SK-N-SH (cell line): ENCODE data around the gene ZNF235.

Source experiments
- EP300 ChIP-seq, 2 experiments: IDR thresholded peaks; 2 replicates each; pipeline versions ENCODE4 v1.4.0 to v1.6.1; 2012; ENCODE audit warnings: borderline replicate concordance in 1 of 2, low read depth in 1 of 2, low read length in 1 of 2
- EZH2phosphoT487 ChIP-seq: fragments of 200-600 bp; sonication (generic); IDR thresholded peaks from 2 replicates; pipeline ENCODE4 v1.6.1; 2017; ENCODE audit warnings: low read depth, mixed run types, mild to moderate bottlenecking, antibody characterized with exemption, moderate library complexity, borderline replicate concordance
- FOXM1 ChIP-seq: IDR thresholded peaks from 2 replicates; pipeline ENCODE4 v1.4.0; 2012; ENCODE audit warnings: low read depth, mild to moderate bottlenecking
- GABPA ChIP-seq: IDR thresholded peaks from 2 replicates; pipeline ENCODE4 v1.4.0; 2012; ENCODE audit warnings: low read depth, mild to moderate bottlenecking
- POLR2AphosphoS5 ChIP-seq: IDR thresholded peaks from 2 replicates; pipeline ENCODE4 v1.6.1; 2012; ENCODE audit warnings: low read depth, low read length
- SIN3A ChIP-seq: IDR thresholded peaks from 2 replicates; pipeline ENCODE4 v1.6.1; 2012; ENCODE audit warnings: low read depth, mild to moderate bottlenecking, low read length, moderate library complexity, borderline replicate concordance
- TAF1 ChIP-seq: IDR thresholded peaks from 2 replicates; pipeline ENCODE4 v1.6.1; 2012; ENCODE audit warnings: low read depth, mild to moderate bottlenecking, low read length, moderate library complexity, borderline replicate concordance
- TEAD4 ChIP-seq: IDR thresholded peaks from 2 replicates; pipeline ENCODE4 v1.4.0; 2012; ENCODE audit warnings: mild to moderate bottlenecking, borderline replicate concordance; ENCODE audit not compliant: insufficient read depth
- TF ChIP-seq, protein P1 (sequence below): IDR thresholded peaks from 2 replicates; pipeline ENCODE4 v1.4.0; 2012; ENCODE audit warnings: low read depth, borderline replicate concordance
- TF ChIP-seq, protein P2 (sequence below): fragments of 200-600 bp; sonication (generic); IDR thresholded peaks from 2 replicates; pipeline ENCODE4 v1.6.1; 2017; ENCODE audit warnings: antibody characterized with exemption, mild to moderate bottlenecking, moderate library complexity
- TF ChIP-seq, protein P3 (sequence below): IDR thresholded peaks from 2 replicates; pipeline ENCODE4 v1.4.0; 2012; ENCODE audit warnings: low read depth
- TF ChIP-seq, protein P4 (sequence below): IDR thresholded peaks from 2 replicates; pipeline ENCODE4 v1.6.1; 2012; ENCODE audit warnings: mild to moderate bottlenecking, low read depth, low read length, moderate library complexity

DNA sequence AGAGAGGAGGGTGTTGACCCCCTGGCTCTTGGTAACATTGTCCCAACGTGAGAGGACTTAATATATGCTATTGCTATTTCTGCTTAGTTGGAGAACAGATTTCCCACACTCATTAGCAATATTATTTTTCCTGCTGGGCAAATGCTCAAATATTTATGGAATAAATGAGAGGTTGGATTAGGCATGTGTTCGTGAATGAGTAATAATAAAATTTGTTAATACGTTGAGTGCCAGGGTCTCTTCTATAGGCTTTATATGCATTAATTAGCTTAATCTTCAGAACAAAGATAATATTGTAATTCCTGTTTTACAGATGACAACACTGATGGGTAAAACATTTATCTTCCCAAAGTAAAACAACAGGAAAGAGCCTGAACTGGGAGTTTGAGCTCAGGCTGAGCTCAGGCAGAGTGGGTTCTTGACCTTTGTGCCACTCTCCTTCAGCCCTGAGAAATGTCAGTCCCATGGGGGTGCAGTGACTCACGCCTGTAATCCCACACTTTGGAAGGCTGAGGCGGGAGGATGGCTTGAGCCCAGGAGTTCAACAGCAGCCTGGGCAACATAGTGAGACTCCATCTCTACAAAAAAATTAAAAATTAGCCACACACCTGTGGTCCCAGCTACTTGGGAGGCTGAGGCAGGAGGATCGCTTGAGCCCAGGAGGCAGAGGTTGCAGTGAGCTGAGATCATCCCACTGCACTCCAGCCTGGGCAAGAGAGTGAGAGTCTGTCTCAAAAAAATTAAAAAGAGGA, 44.0 kb downstream of the ZNF235 start:
- TF ChIP-seq TAF1 (no peak), FOXM1 (no peak), TEAD4 (no peak), EP300 (IDR thresholded peaks at IDR 0.05; ENCODE audit: borderline replicate concordance in 1 of 2, low read depth in 1 of 2, low read length in 1 of 2) (no peak), POLR2AphosphoS5 (no peak), GABPA (no peak), EZH2phosphoT487 (no peak), SIN3A (no peak)
- TF ChIP-seq, protein P1, sequence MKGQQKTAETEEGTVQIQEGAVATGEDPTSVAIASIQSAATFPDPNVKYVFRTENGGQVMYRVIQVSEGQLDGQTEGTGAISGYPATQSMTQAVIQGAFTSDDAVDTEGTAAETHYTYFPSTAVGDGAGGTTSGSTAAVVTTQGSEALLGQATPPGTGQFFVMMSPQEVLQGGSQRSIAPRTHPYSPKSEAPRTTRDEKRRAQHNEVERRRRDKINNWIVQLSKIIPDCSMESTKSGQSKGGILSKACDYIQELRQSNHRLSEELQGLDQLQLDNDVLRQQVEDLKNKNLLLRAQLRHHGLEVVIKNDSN: no peak
- TF ChIP-seq, protein P2, sequence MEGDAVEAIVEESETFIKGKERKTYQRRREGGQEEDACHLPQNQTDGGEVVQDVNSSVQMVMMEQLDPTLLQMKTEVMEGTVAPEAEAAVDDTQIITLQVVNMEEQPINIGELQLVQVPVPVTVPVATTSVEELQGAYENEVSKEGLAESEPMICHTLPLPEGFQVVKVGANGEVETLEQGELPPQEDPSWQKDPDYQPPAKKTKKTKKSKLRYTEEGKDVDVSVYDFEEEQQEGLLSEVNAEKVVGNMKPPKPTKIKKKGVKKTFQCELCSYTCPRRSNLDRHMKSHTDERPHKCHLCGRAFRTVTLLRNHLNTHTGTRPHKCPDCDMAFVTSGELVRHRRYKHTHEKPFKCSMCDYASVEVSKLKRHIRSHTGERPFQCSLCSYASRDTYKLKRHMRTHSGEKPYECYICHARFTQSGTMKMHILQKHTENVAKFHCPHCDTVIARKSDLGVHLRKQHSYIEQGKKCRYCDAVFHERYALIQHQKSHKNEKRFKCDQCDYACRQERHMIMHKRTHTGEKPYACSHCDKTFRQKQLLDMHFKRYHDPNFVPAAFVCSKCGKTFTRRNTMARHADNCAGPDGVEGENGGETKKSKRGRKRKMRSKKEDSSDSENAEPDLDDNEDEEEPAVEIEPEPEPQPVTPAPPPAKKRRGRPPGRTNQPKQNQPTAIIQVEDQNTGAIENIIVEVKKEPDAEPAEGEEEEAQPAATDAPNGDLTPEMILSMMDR: no peak
- TF ChIP-seq, protein P3, sequence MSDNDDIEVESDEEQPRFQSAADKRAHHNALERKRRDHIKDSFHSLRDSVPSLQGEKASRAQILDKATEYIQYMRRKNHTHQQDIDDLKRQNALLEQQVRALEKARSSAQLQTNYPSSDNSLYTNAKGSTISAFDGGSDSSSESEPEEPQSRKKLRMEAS: no peak
- TF ChIP-seq, protein P4, sequence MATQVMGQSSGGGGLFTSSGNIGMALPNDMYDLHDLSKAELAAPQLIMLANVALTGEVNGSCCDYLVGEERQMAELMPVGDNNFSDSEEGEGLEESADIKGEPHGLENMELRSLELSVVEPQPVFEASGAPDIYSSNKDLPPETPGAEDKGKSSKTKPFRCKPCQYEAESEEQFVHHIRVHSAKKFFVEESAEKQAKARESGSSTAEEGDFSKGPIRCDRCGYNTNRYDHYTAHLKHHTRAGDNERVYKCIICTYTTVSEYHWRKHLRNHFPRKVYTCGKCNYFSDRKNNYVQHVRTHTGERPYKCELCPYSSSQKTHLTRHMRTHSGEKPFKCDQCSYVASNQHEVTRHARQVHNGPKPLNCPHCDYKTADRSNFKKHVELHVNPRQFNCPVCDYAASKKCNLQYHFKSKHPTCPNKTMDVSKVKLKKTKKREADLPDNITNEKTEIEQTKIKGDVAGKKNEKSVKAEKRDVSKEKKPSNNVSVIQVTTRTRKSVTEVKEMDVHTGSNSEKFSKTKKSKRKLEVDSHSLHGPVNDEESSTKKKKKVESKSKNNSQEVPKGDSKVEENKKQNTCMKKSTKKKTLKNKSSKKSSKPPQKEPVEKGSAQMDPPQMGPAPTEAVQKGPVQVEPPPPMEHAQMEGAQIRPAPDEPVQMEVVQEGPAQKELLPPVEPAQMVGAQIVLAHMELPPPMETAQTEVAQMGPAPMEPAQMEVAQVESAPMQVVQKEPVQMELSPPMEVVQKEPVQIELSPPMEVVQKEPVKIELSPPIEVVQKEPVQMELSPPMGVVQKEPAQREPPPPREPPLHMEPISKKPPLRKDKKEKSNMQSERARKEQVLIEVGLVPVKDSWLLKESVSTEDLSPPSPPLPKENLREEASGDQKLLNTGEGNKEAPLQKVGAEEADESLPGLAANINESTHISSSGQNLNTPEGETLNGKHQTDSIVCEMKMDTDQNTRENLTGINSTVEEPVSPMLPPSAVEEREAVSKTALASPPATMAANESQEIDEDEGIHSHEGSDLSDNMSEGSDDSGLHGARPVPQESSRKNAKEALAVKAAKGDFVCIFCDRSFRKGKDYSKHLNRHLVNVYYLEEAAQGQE: no peak
